H9 (cell line): ENCODE data around the gene DSTYK. TPM values are rescaled to one million over a fixed set of nuclear protein-coding genes. Genes with fewer than 3 reads are reported as not detected.

Experiments used
- DNase-seq: peaks from one replicate; pipeline ENCODE4 v3.0.0-alpha.2; 2017
- H2AFZ ChIP-seq: one replicate; pipeline ENCODE4 v1.6.1; 2013; ENCODE audit warnings: mild to moderate bottlenecking, low read length, control low read depth, moderate library complexity
- H2AK5ac ChIP-seq: 2 replicates; pipeline ENCODE4 v1.6.1; 2013; ENCODE audit warnings: low read length, control low read depth, mixed read lengths; ENCODE audit not compliant: insufficient read length
- H2BK120ac ChIP-seq: one replicate; pipeline ENCODE4 v1.6.1; 2013; ENCODE audit warnings: low read depth, mild to moderate bottlenecking, low read length, control low read depth, inconsistent platforms; ENCODE audit not compliant: poor library complexity, severe bottlenecking
- H2BK12ac ChIP-seq: 2 replicates; pipeline ENCODE4 v1.6.1; 2013; ENCODE audit warnings: low read length, control low read depth, mixed read lengths, low read depth; ENCODE audit not compliant: insufficient read length
- H2BK15ac ChIP-seq: 2 replicates; pipeline ENCODE4 v1.6.1; 2013; ENCODE audit warnings: low read depth, low read length, control low read depth
- H2BK20ac ChIP-seq: one replicate; pipeline ENCODE4 v1.6.1; 2013; ENCODE audit warnings: low read depth, mild to moderate bottlenecking, low read length, control low read depth, inconsistent platforms; ENCODE audit not compliant: poor library complexity, severe bottlenecking
- H2BK5ac ChIP-seq: 2 replicates; pipeline ENCODE4 v1.6.1; 2013; ENCODE audit warnings: low read length, control low read depth, mixed read lengths; ENCODE audit not compliant: insufficient read length
- H3K14ac ChIP-seq: 2 replicates; pipeline ENCODE4 v1.6.1; 2013; ENCODE audit warnings: low read length, control low read depth; ENCODE audit not compliant: insufficient read depth
- H3K18ac ChIP-seq: 2 replicates; pipeline ENCODE4 v1.6.1; 2013; ENCODE audit warnings: low read depth, mild to moderate bottlenecking, mixed read lengths, low read length, control low read depth; ENCODE audit not compliant: insufficient read length
- H3K23ac ChIP-seq: 2 replicates; pipeline ENCODE4 v1.6.1; 2013; ENCODE audit warnings: low read length, control low read depth, mixed read lengths, low read depth; ENCODE audit not compliant: insufficient read length
- H3K23me2 ChIP-seq: 2 replicates; pipeline ENCODE4 v1.6.1; 2013; ENCODE audit warnings: low read depth, mild to moderate bottlenecking, mixed read lengths, low read length, control low read depth; ENCODE audit not compliant: insufficient read length, poor library complexity, severe bottlenecking
- H3K27ac ChIP-seq: 2 replicates; pipeline ENCODE4 v1.5.1; 2013; ENCODE audit warnings: low read length, control low read depth, mixed read lengths, low read depth; ENCODE audit not compliant: insufficient read length
- H3K27me3 ChIP-seq: 2 replicates; pipeline ENCODE4 v1.6.1; 2013; ENCODE audit warnings: low read length, control low read depth, inconsistent platforms; ENCODE audit not compliant: insufficient read depth
- H3K4ac ChIP-seq: 2 replicates; pipeline ENCODE4 v1.6.1; 2013; ENCODE audit warnings: low read depth, mild to moderate bottlenecking, control low read depth, inconsistent platforms, low read length, moderate library complexity
- H3K4me1 ChIP-seq: 2 replicates; pipeline ENCODE4 v1.6.1; 2013; ENCODE audit warnings: low read length, control low read depth, inconsistent platforms; ENCODE audit not compliant: insufficient read depth
- H3K4me2 ChIP-seq: 2 replicates; pipeline ENCODE4 v1.6.1; 2013; ENCODE audit warnings: low read length, control low read depth, mixed read lengths; ENCODE audit not compliant: insufficient read length, insufficient read depth
- H3K56ac ChIP-seq: 2 replicates; pipeline ENCODE4 v1.6.1; 2013; ENCODE audit warnings: low read depth, mild to moderate bottlenecking, mixed read lengths, low read length, control low read depth; ENCODE audit not compliant: insufficient read length
- H3K79me1 ChIP-seq: 2 replicates; pipeline ENCODE4 v1.6.1; 2013; ENCODE audit warnings: low read depth, mild to moderate bottlenecking, moderate library complexity, low read length, control low read depth, inconsistent platforms; ENCODE audit not compliant: insufficient read depth, poor library complexity, severe bottlenecking
- H3K79me2 ChIP-seq: 2 replicates; pipeline ENCODE4 v1.6.1; 2013; ENCODE audit warnings: low read length, control low read depth, inconsistent platforms; ENCODE audit not compliant: insufficient read depth
- H3K9ac ChIP-seq: 2 replicates; pipeline ENCODE4 v1.6.1; 2013; ENCODE audit warnings: low read length, control low read depth, mixed read lengths; ENCODE audit not compliant: insufficient read length; ENCODE audit errors: extremely low read depth
- H3K9me3 ChIP-seq: one replicate; pipeline ENCODE4 v1.6.1; 2013; ENCODE audit warnings: low read depth, low read length, inconsistent platforms; ENCODE audit not compliant: control insufficient read depth
- H3T11ph ChIP-seq: one replicate; pipeline ENCODE4 v1.6.1; 2013; ENCODE audit warnings: mild to moderate bottlenecking, low read length, control low read depth, inconsistent platforms
- H4K20me1 ChIP-seq: one replicate; pipeline ENCODE4 v1.6.1; 2013; ENCODE audit not compliant: control insufficient read depth, insufficient read length, insufficient read depth
- H4K5ac ChIP-seq: 2 replicates; pipeline ENCODE4 v1.6.1; 2013; ENCODE audit warnings: low read depth, mild to moderate bottlenecking, mixed read lengths, low read length, control low read depth; ENCODE audit not compliant: insufficient read length
- H4K8ac ChIP-seq: replicated peaks from 2 replicates; pipeline ENCODE4 v1.6.1; 2013; ENCODE audit warnings: low read length, control low read depth, mixed read lengths, low read depth; ENCODE audit not compliant: insufficient read length
- H4K91ac ChIP-seq: 2 replicates; pipeline ENCODE4 v1.6.1; 2013; ENCODE audit warnings: low read depth, mild to moderate bottlenecking, moderate library complexity, mixed read lengths, low read length, control low read depth; ENCODE audit not compliant: insufficient read length
- H3K27ac Mint-ChIP-seq, 3 experiments: 2 replicates in 2 of 3; 3 replicates in 1 of 3; pipeline ENCODE4 v1.8.0; 2020 to 2021; ENCODE audit warnings: mixed read lengths in 3 of 3, mild to moderate bottlenecking in 1 of 3, moderate library complexity in 1 of 3
- H3K27me3 Mint-ChIP-seq: 2 replicates; pipeline ENCODE4 v1.8.0; 2021; ENCODE audit warnings: low read depth, mild to moderate bottlenecking, moderate library complexity, mixed read lengths
- H3K36me3 Mint-ChIP-seq, 3 experiments: 2 replicates in 2 of 3; 3 replicates in 1 of 3; pipeline ENCODE4 v1.8.0; 2020 to 2021; ENCODE audit warnings: low read depth in 3 of 3, mixed read lengths in 3 of 3; ENCODE audit not compliant: insufficient read depth in 1 of 3
- H3K4me1 Mint-ChIP-seq, 2 experiments: 2 replicates each; pipeline ENCODE4 v1.8.0; 2020; ENCODE audit warnings: mixed read lengths in 2 of 2
- H3K4me3 Mint-ChIP-seq, 2 experiments: 2 replicates in 1 of 2; 3 replicates in 1 of 2; pipeline ENCODE4 v1.8.0; 2020 to 2021; ENCODE audit warnings: mild to moderate bottlenecking in 2 of 2, mixed read lengths in 2 of 2, moderate library complexity in 1 of 2
- H3K9me3 Mint-ChIP-seq, 2 experiments: 2 replicates in 1 of 2; 3 replicates in 1 of 2; pipeline ENCODE4 v1.8.0; 2020; ENCODE audit warnings: mild to moderate bottlenecking in 2 of 2, mixed read lengths in 2 of 2, moderate library complexity in 1 of 2
- CTCF ChIP-seq: fragments of 200-600 bp; sonication (generic); conservative IDR thresholded peaks from 3 replicates; pipeline ENCODE4 v1.8.0; 2021; ENCODE audit warnings: antibody characterized with exemption, mild to moderate bottlenecking
- WGBS: extraction: QIAGEN DNeasy Blood & Tissue Kit; methylation state at CpG from one replicate; pipeline ENCODE4 v1.1.7; 2013; ENCODE audit warnings: missing lambda C conversion rate, low lambda C conversion rate, mixed read lengths; ENCODE audit not compliant: insufficient read length; ENCODE audit errors: extremely low coverage; 5-methylcytosine and 5-hydroxymethylcytosine counted together
- total RNA-seq: library from RNA; stranded (reverse); gene quantifications from 2 replicates; pipeline ENCODE4 v1.2.1, GENCODE V29; 2021

The DSTYK gene
- total RNA-seq, 1 experiment from 2014 or later, result 8.5 TPM

DNA sequence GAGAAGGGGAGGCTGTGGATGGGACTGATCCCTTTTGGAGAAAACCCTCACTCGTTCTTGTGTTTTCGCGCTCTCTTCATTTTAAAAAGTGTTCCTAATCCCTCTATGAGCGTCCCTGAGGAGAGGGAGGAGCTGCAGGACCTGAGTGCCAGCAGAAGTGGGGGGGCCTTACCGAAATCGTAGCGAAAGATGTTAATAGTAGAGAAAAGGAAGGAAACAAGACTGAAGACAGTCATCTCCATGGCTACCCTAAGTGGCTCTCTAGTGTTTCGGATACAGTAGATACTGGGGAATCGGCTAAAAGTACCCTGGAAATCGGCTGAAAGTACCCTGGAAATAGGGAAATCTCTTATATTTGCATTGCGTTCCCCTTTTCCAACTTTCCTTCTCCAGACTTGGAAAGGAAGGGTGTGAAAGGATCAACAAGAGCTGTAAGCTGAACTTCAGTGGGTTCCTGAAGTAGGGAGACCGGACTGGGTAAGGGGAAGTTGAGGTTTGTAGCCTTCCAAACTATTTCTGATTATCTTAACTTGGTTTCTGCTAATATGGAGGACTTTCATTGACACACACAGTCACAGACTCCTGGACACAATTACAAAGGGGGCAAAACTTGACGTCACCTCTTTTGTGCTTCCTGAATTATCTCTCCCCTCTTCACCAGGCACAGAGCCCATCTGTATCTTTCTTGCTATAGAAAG lies 486 bp upstream of the DSTYK start:
- Histone ChIP-seq H2AK5ac (no peak overlapping the region), H3K18ac (no peak overlapping the region), H2BK20ac (no peak overlapping the region), H4K20me1 (no peaks in the 10 kb centered on the region), H4K8ac (no peak overlapping the region), H2AFZ (peak overlapping the region; percentile 95), H2BK5ac (no peak overlapping the region), H3K9ac (no peak overlapping the region), H2BK120ac (no peak overlapping the region), H2BK15ac (no peak overlapping the region), H3K4me1 (no peaks in the 10 kb centered on the region), H3K14ac (no peak overlapping the region), H3K79me1 (no peaks in the 10 kb centered on the region), H3K23ac (no peak overlapping the region), H3K9me3 (no peaks in the 10 kb centered on the region), H3K27me3 (no peaks in the 10 kb centered on the region), H3K79me2 (no peaks in the 10 kb centered on the region; the same call in 1 of the 2 replicates), H3K23me2 (peaks cover 13% of the 10 kb centered on the region), H3K56ac (no peak overlapping the region), H4K91ac (no peak overlapping the region), H4K5ac (no peak overlapping the region), H3K4ac (no peak overlapping the region), H3K27ac (no peak overlapping the region), H3T11ph (no peak overlapping the region), H2BK12ac (no peak overlapping the region), H3K4me2 (peak overlapping the region; percentile 98)
- peak overlapping the region; percentile 66 to 98 (median 97) for H3K27ac Mint-ChIP-seq
- WGBS, result no CpG with 5 or more reads among the region's 13 CpGs
- peaks cover 3% of the 10 kb centered on the region for H3K27me3 Mint-ChIP-seq
- peaks cover 19 to 26% of the 10 kb centered on the region in 2 experiments for H3K4me1 Mint-ChIP-seq
- no peak for DNase-seq
- H3K4me3 Mint-ChIP-seq, result peak overlapping the region; percentile 92 to 98
- H3K9me3 Mint-ChIP-seq, result no peaks in the 10 kb centered on the region; a peak in 1 of 5 replicates
- TF ChIP-seq CTCF, result no peak
- H3K36me3 Mint-ChIP-seq, result no peaks in the 10 kb centered on the region
